HepG2 (cell line): Measurements from ENCODE around the gene MTFP1. TPM values are rescaled to one million over a fixed set of nuclear protein-coding genes. Genes with fewer than 3 reads are reported as not detected.

Experiments used
- ATAC-seq: fragments of 200-7000 bp; cut with Tn5 transposase; 3 replicates; pipeline ENCODE4 v1.9.1; 2020; ENCODE audit warnings: mild to moderate bottlenecking, moderate library complexity
- BruUV-seq: library from RNA; stranded (reverse); fragments of 400-500 nt; replicated peaks from 2 replicates; lab custom pipeline; 2021; lab: Mats Ljungman, UMichigan
- CTCF ChIA-PET: fragments of 300-600 bp; formaldehyde crosslinking; extraction: SDS; loops from one replicate; lab custom pipeline; 2021; ENCODE audit warnings: low total read pairs, inconsistent platforms, low intra/inter-chr PET ratio; lab: Yijun Ruan, JAX
- POLR2A ChIA-PET: fragments of 350-600 bp; sonication (Branson Sonifier 250); formaldehyde crosslinking; loops from one replicate; lab custom pipeline; 2020; ENCODE audit warnings: antibody characterized with exemption, inconsistent platforms; lab: Yijun Ruan, JAX
- DNase-seq: peaks from one replicate; pipeline ENCODE4 v3.0.0-alpha.2; 2015; ENCODE audit warnings: low spot score
- FAIRE-seq: peaks from 3 replicates; lab custom pipeline; 2011; peaks lifted over from hg19 to GRCh38; lab: Jason Lieb, UNC
- H2AFZ ChIP-seq: one replicate; pipeline ENCODE4 v1.6.1; 2011; ENCODE audit warnings: low read length, inconsistent platforms
- H3K27ac ChIP-seq: fragments of 300-600 bp; 3 replicates; pipeline ENCODE4 v1.8.0; 2011; ENCODE audit warnings: mixed run types, mild to moderate bottlenecking, mixed read lengths, low read length, inconsistent platforms; ENCODE audit not compliant: insufficient read depth; ENCODE audit errors: extremely low read length
- H3K27me3 ChIP-seq, 2 experiments: fragments of 200-600 bp in 1 of 2; 2 replicates in 1 of 2; 3 replicates in 1 of 2; pipeline versions ENCODE4 v1.6.0 to v1.8.0; 2011; ENCODE audit warnings: low read length in 2 of 2, mild to moderate bottlenecking in 2 of 2, moderate library complexity in 2 of 2, inconsistent platforms in 1 of 2; ENCODE audit not compliant: insufficient read depth in 2 of 2, control insufficient read depth in 1 of 2
- H3K36me3 ChIP-seq, 2 experiments: fragments of 200-600 bp in 1 of 2; replicated peaks in 1 of 2; 2 replicates in 1 of 2; 3 replicates in 1 of 2; pipeline versions ENCODE4 v1.5.1 to v1.8.0; 2011; ENCODE audit warnings: low read length in 2 of 2, inconsistent platforms in 1 of 2; ENCODE audit not compliant: insufficient read depth in 2 of 2, control insufficient read depth in 1 of 2
- H3K4me1 ChIP-seq: 2 replicates; pipeline ENCODE4 v1.5.1; 2012; ENCODE audit warnings: low read length, inconsistent platforms; ENCODE audit not compliant: insufficient read depth
- H3K4me2 ChIP-seq: 2 replicates; pipeline ENCODE4 v1.6.0; 2011; ENCODE audit warnings: low read depth, low read length, inconsistent platforms
- H3K4me3 ChIP-seq, 3 experiments: fragments of 200-600 bp in 1 of 3; sonication (generic), shearing (Covaris generic) in 1 of 3; replicated peaks in 1 of 3; 2 replicates each; pipeline ENCODE4 v1.5.1; 2011 to 2016; ENCODE audit warnings: low read length in 3 of 3, inconsistent platforms in 2 of 3, low read depth in 2 of 3, mild to moderate bottlenecking in 2 of 3, control low read depth in 1 of 3, mixed read lengths in 1 of 3; ENCODE audit not compliant: insufficient read depth in 1 of 3
- H3K79me2 ChIP-seq: one replicate; pipeline ENCODE4 v1.6.1; 2011; ENCODE audit warnings: low read length, inconsistent platforms; ENCODE audit not compliant: insufficient read depth
- H3K9ac ChIP-seq: 2 replicates; pipeline ENCODE4 v1.6.0; 2011; ENCODE audit warnings: mild to moderate bottlenecking, low read depth, low read length, inconsistent platforms; ENCODE audit not compliant: insufficient read depth
- H3K9me3 ChIP-seq: 2 replicates; pipeline ENCODE4 v1.5.1; 2012; ENCODE audit warnings: mild to moderate bottlenecking, low read length
- H4K20me1 ChIP-seq: 2 replicates; pipeline ENCODE4 v1.6.0; 2011; ENCODE audit warnings: inconsistent platforms, mild to moderate bottlenecking, low read length, moderate library complexity; ENCODE audit not compliant: insufficient read depth
- MIXL1 ChIP-seq: IDR thresholded peaks from 2 replicates; pipeline ENCODE4 v1.6.1; 2016
- PCBP1 ChIP-seq: fragments of 200-400 bp; formaldehyde crosslinking; IDR thresholded peaks from 2 replicates; pipeline ENCODE4 v1.6.1; 2017; ENCODE audit warnings: mild to moderate bottlenecking, low read depth, low read length, borderline replicate concordance
- RAD21 ChIP-seq: fragments of 450-650 bp; formaldehyde crosslinking; IDR thresholded peaks from 2 replicates; pipeline ENCODE4 v1.5.0; 2020; ENCODE audit warnings: mild to moderate bottlenecking
- SMC3 ChIP-seq: IDR thresholded peaks from 2 replicates; pipeline ENCODE4 v1.6.1; 2011; ENCODE audit warnings: low read length, improper control_type of control experiment
- SRSF9 ChIP-seq: fragments of 200-400 bp; formaldehyde crosslinking; IDR thresholded peaks from 2 replicates; pipeline ENCODE4 v1.6.1; 2018; ENCODE audit warnings: borderline replicate concordance, mild to moderate bottlenecking, low read depth, low read length; ENCODE audit not compliant: insufficient read depth, poor library complexity, severe bottlenecking
- XRCC5 ChIP-seq: fragments of 200-400 bp; formaldehyde crosslinking; optimal IDR thresholded peaks from 2 replicates; pipeline ENCODE3; 2017; ENCODE audit warnings: mild to moderate bottlenecking, low read length
- ZNF501 ChIP-seq: sonication (generic); formaldehyde crosslinking; IDR thresholded peaks from 2 replicates; pipeline ENCODE4 v1.5.1; 2020; ENCODE audit warnings: mild to moderate bottlenecking, moderate library complexity, missing genetic modification reagents
- ZNF768 ChIP-seq: sonication (generic); formaldehyde crosslinking; IDR thresholded peaks from 2 replicates; pipeline ENCODE4 v1.4.0; 2020; ENCODE audit warnings: missing genetic modification reagents
- ZNF790 ChIP-seq: sonication (generic); formaldehyde crosslinking; IDR thresholded peaks from 2 replicates; pipeline ENCODE4 v1.8.0; 2022; ENCODE audit warnings: missing genetic modification reagents, mild to moderate bottlenecking, borderline replicate concordance
- ZNF878 ChIP-seq: sonication (generic); formaldehyde crosslinking; IDR thresholded peaks from 2 replicates; pipeline ENCODE4 v1.8.1; 2023; ENCODE audit warnings: mild to moderate bottlenecking, missing genetic modification reagents, moderate library complexity
- WGBS: methylation state at CpG from one replicate; pipeline ENCODE4 v1.1.6; 2017; ENCODE audit warnings: low lambda C conversion rate; 5-methylcytosine and 5-hydroxymethylcytosine counted together
- in situ Hi-C: cut with HindIII; loops from 2 replicates; pipeline ENCODE4 v1.10.0; 2017; ENCODE audit warnings: low pct_unique_long_range_greater_than_20kb; ENCODE audit not compliant: extremely low pct_ligation_motif_present
- intact Hi-C: fragments of 100-400 bp; cut with micrococcal nuclease; formaldehyde crosslinking; loops from one replicate; pipeline ENCODE4 v1.10.0; 2022; ENCODE audit not compliant: unreplicated experiment
- polyA plus RNA-seq, 8 experiments: library from polyadenylated mRNA; depleted of rRNA in 3 of 8; stranded (reverse) in 7 of 8; unstranded in 1 of 8; fragments of >200 nt; fragmentation: Illumina TruSeq in 4 of 8; extraction: Trizol in 4 of 8; gene quantifications; 2 replicates each; pipeline versions ENCODE4 v1.2.1 to v1.2.3, GENCODE V29; 2011 to 2016; ENCODE audit warnings: low read depth in 4 of 8, missing spikeins in 1 of 8, mixed read lengths in 1 of 8; ENCODE audit not compliant: insufficient read depth in 1 of 8
- total RNA-seq, 5 experiments: library from RNA; depleted of rRNA; stranded (reverse); fragments of >200 nt; fragmentation: Illumina TruSeq; extraction: Trizol; gene quantifications; 2 replicates each; pipeline ENCODE4 v1.2.3, GENCODE V29; 2016; ENCODE audit warnings: low read depth in 1 of 5
- TF ChIP-seq, protein P1 (sequence below): IDR thresholded peaks from 2 replicates; pipeline ENCODE4 v1.6.1; 2012; ENCODE audit warnings: low read depth, low read length, improper control_type of control experiment
- TF ChIP-seq, protein P2 (sequence below): sonication (generic); formaldehyde crosslinking; IDR thresholded peaks from 2 replicates; pipeline ENCODE4 v1.8.1; 2023; ENCODE audit warnings: missing genetic modification reagents, mild to moderate bottlenecking, borderline replicate concordance
- TF ChIP-seq, protein P3 (sequence below): sonication (generic); formaldehyde crosslinking; IDR thresholded peaks from 2 replicates; pipeline ENCODE4 v1.4.0; 2020; ENCODE audit warnings: mild to moderate bottlenecking, missing genetic modification reagents
- TF ChIP-seq, protein P4 (sequence below): sonication (generic); formaldehyde crosslinking; IDR thresholded peaks from 2 replicates; pipeline ENCODE4 v1.4.0; 2020; ENCODE audit warnings: missing genetic modification reagents

The MTFP1 gene
- total and polyA plus RNA-seq, 2 of the 13 experiments (the other 11 are each of a cell fraction or from before 2014, with no cell fraction given) = 29.5 to 45.6 TPM

DNA sequence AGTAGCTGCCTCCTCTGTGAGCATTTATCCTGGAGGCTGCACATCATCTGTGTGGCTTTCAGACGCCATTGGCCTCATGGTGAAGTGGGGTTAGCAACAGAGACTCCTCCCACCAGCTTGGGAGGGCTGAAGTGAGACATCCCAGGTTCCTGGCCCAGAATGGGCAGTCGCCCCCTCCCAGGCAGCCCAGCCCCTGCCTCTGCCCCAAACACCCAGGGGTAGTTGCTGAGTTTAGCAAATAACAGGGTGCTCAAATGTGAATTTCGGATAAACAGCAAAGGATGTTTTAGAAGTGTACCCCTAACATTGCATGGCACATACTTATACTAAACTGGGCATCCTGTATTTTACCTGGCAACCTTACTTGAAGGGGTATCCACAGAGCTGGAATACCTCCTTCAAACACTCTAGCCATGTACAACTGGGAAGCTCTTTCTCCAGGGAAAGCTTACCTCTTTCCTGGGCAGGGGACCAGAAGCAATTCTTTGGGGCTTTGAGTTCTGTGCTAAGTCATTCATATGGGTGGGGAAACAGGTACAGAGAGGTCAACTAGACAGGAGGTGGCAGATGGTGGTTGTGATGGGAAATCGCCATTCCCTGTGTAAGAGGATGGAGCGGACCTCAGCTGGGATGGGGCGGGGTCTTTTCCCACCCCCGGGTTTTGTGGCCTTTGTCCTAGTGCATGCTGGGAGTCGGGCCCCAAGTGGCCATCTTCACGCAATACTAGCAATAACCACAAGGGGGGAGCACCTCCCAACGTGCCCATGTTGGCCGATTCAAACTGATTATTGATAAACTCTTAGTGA, 19.3 kb downstream of the MTFP1 start:
- peak; percentile 23 for FAIRE-seq
- Histone ChIP-seq H3K4me1 (peaks cover 16% of the 10 kb centered on the region), H4K20me1 (no peaks in the 10 kb centered on the region), H3K4me3 (no peak overlapping the region), H3K36me3 (no peaks in the 10 kb centered on the region), H3K79me2 (no peaks in the 10 kb centered on the region), H3K27ac (no peak overlapping the region), H3K4me2 (peak overlapping the region; percentile 46), H3K27me3 (peaks cover 0 to 7% of the 10 kb centered on the region in 2 experiments; a peak in 2 of 5 replicates), H3K9ac (no peak overlapping the region), H3K9me3 (no peaks in the 10 kb centered on the region), H2AFZ (no peak overlapping the region)
- CTCF ChIA-PET = interaction anchor here (1.6 to 2.6 kb wide), 2 partner anchors 40 to 54 kb away, joined by 5 to 20 read pairs; no protein-coding TSS in a partner anchor
- in situ Hi-C loops (no loop called here), intact Hi-C loops (loop anchor here (1.0 to 2.0 kb wide), 2 partner anchors 40 to 158 kb away; no protein-coding TSS in a partner anchor)
- no TSS peak for BruUV-seq
- WGBS = 7% methylated on average over 6 of the region's 11 CpGs
- POLR2A ChIA-PET = no interaction called here
- peak; percentile 41 for DNase-seq
- ATAC-seq = peak; percentile 79
- TF ChIP-seq PCBP1 (no peak), XRCC5 (peak; percentile 35), MIXL1 (0 out of 2 replicates have a peak, but pooled peaks have one; percentile 18), ZNF878 (CRISPR knock-in tag) (0 out of 2 replicates have a peak, but pooled peaks have one; percentile 31), RAD21 (CRISPR knock-in tag) (peak; percentile 66), ZNF501 (peak; percentile 64; the same call in 1 of the 2 replicates), SMC3 (peak; percentile 65; the same call in 1 of the 2 replicates), ZNF790 (0 out of 2 replicates have a peak, but pooled peaks have one; percentile 26), ZNF768 (peak; percentile 57; the same call in 1 of the 2 replicates), SRSF9 (no peak)
- TF ChIP-seq, protein P1, sequence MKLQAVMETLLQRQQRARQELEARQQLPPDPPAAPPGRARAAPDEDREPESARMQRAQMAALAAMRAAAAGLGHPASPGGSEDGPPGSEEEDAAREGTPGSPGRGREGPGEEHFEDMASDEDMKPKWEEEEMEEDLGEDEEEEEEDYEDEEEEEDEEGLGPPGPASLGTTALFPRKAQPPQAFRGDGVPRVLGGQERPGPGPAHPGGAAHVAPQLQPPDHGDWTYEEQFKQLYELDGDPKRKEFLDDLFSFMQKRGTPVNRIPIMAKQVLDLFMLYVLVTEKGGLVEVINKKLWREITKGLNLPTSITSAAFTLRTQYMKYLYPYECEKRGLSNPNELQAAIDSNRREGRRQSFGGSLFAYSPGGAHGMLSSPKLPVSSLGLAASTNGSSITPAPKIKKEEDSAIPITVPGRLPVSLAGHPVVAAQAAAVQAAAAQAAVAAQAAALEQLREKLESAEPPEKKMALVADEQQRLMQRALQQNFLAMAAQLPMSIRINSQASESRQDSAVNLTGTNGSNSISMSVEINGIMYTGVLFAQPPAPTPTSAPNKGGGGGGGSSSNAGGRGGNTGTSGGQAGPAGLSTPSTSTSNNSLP = no peak
- TF ChIP-seq, protein P2, sequence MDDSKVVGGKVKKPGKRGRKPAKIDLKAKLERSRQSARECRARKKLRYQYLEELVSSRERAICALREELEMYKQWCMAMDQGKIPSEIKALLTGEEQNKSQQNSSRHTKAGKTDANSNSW (CRISPR knock-in tag) = no peak
- TF ChIP-seq, protein P3, sequence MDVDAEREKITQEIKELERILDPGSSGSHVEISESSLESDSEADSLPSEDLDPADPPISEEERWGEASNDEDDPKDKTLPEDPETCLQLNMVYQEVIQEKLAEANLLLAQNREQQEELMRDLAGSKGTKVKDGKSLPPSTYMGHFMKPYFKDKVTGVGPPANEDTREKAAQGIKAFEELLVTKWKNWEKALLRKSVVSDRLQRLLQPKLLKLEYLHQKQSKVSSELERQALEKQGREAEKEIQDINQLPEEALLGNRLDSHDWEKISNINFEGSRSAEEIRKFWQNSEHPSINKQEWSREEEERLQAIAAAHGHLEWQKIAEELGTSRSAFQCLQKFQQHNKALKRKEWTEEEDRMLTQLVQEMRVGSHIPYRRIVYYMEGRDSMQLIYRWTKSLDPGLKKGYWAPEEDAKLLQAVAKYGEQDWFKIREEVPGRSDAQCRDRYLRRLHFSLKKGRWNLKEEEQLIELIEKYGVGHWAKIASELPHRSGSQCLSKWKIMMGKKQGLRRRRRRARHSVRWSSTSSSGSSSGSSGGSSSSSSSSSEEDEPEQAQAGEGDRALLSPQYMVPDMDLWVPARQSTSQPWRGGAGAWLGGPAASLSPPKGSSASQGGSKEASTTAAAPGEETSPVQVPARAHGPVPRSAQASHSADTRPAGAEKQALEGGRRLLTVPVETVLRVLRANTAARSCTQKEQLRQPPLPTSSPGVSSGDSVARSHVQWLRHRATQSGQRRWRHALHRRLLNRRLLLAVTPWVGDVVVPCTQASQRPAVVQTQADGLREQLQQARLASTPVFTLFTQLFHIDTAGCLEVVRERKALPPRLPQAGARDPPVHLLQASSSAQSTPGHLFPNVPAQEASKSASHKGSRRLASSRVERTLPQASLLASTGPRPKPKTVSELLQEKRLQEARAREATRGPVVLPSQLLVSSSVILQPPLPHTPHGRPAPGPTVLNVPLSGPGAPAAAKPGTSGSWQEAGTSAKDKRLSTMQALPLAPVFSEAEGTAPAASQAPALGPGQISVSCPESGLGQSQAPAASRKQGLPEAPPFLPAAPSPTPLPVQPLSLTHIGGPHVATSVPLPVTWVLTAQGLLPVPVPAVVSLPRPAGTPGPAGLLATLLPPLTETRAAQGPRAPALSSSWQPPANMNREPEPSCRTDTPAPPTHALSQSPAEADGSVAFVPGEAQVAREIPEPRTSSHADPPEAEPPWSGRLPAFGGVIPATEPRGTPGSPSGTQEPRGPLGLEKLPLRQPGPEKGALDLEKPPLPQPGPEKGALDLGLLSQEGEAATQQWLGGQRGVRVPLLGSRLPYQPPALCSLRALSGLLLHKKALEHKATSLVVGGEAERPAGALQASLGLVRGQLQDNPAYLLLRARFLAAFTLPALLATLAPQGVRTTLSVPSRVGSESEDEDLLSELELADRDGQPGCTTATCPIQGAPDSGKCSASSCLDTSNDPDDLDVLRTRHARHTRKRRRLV (CRISPR knock-in tag) = peak; percentile 59; the same call in 1 of the 2 replicates
- TF ChIP-seq, protein P4, sequence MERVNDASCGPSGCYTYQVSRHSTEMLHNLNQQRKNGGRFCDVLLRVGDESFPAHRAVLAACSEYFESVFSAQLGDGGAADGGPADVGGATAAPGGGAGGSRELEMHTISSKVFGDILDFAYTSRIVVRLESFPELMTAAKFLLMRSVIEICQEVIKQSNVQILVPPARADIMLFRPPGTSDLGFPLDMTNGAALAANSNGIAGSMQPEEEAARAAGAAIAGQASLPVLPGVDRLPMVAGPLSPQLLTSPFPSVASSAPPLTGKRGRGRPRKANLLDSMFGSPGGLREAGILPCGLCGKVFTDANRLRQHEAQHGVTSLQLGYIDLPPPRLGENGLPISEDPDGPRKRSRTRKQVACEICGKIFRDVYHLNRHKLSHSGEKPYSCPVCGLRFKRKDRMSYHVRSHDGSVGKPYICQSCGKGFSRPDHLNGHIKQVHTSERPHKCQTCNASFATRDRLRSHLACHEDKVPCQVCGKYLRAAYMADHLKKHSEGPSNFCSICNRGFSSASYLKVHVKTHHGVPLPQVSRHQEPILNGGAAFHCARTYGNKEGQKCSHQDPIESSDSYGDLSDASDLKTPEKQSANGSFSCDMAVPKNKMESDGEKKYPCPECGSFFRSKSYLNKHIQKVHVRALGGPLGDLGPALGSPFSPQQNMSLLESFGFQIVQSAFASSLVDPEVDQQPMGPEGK = peak; percentile 78
